NB4 (cell line): ENCODE results near the gene ARPC3.

ENCODE experiments used
- CTCF ChIP-seq: IDR thresholded peaks from one replicate; pipeline ENCODE4 v1.5.1; 2012; ENCODE audit warnings: low read depth, low read length
- POLR2A ChIP-seq: IDR thresholded peaks from 2 replicates; pipeline ENCODE4 v1.6.1; 2011; ENCODE audit warnings: mild to moderate bottlenecking; ENCODE audit not compliant: insufficient read length; ENCODE audit errors: extremely low read depth

- TF ChIP-seq CTCF (no peak), POLR2A (no peak)
Observed at GRCh38 chr12:110451263-110451662, 1.1 kb upstream of the ARPC3 start.
